A549 (cell line): ENCODE data around the gene C3orf18. TPM values are rescaled to one million over a fixed set of nuclear protein-coding genes. Genes with fewer than 3 reads are reported as not detected.

Experiments used
- ATAC-seq, 2 experiments: fragments of 200-7000 bp in 1 of 2; fragments of >200 bp in 1 of 2; cut with Nextera tagmentation in 1 of 2; cut with Tn5 transposase in 1 of 2; 3 replicates each; pipeline versions ENCODE4 v1.8.0 to v1.9.1; 2018 to 2020; ENCODE audit warnings: mild to moderate bottlenecking in 1 of 2, moderate library complexity in 1 of 2
- CTCF ChIA-PET: fragments of 300-600 bp; sonication (Branson Sonifier 250); formaldehyde crosslinking; extraction: SDS; loops from one replicate; lab custom pipeline; 2021; ENCODE audit warnings: antibody characterized with exemption, inconsistent platforms; lab: Yijun Ruan, JAX
- POLR2A ChIA-PET: fragments of 350-600 bp; formaldehyde crosslinking; extraction: SDS; loops from one replicate; lab custom pipeline; 2021; ENCODE audit warnings: antibody characterized with exemption, inconsistent platforms; lab: Yijun Ruan, JAX
- DNase-seq, 2 experiments: peaks; one replicate each; pipeline versions ENCODE4 v3.0.0 to v3.0.0-alpha.2; 2011 to 2016; ENCODE audit warnings: low read depth in 1 of 2, low spot score in 1 of 2
- FAIRE-seq: peaks from 2 replicates; lab custom pipeline; 2011; peaks lifted over from hg19 to GRCh38; lab: Jason Lieb, UNC
- H3K27ac ChIP-seq, 2 experiments: fragments of >200 bp; sonication (Bioruptor Twin); formaldehyde crosslinking; 3 replicates each; pipeline ENCODE4 v1.5.1; 2016 to 2017
- H3K4me1 ChIP-seq: fragments of >200 bp; sonication (Bioruptor Twin); formaldehyde crosslinking; 3 replicates; pipeline ENCODE4 v1.6.1; 2016
- H3K4me2 ChIP-seq: fragments of >200 bp; sonication (Bioruptor Twin); formaldehyde crosslinking; 3 replicates; pipeline ENCODE4 v1.6.1; 2016
- H3K4me3 ChIP-seq: fragments of >200 bp; sonication (Bioruptor Twin); formaldehyde crosslinking; 3 replicates; pipeline ENCODE4 v1.5.1; 2016
- H3K9me3 ChIP-seq: fragments of >200 bp; sonication (Bioruptor Twin); formaldehyde crosslinking; 3 replicates; pipeline ENCODE4 v1.6.1; 2016
- ATOH8 ChIP-seq: fragments of 250-450 bp; sonication (Bioruptor Pico); IDR thresholded peaks from 2 replicates; pipeline ENCODE4 v1.5.0; 2020; ENCODE audit warnings: low read depth, mild to moderate bottlenecking, moderate library complexity
- BCL3 ChIP-seq: fragments of >200 bp; sonication (Bioruptor Twin); formaldehyde crosslinking; IDR thresholded peaks from 3 replicates; pipeline ENCODE4 v1.6.1; 2016
- BHLHE40 ChIP-seq: IDR thresholded peaks from 2 replicates; pipeline ENCODE4 v1.6.1; 2012; ENCODE audit warnings: low read depth, low read length, inconsistent platforms
- CEBPB ChIP-seq, 2 experiments: fragments of >200 bp in 1 of 2; sonication (Bioruptor Twin) in 1 of 2; formaldehyde crosslinking in 1 of 2; IDR thresholded peaks; 2 replicates each; pipeline ENCODE4 v1.6.1; 2012 to 2016
- CHD4 ChIP-seq: fragments of 200-600 bp; sonication (generic); IDR thresholded peaks from 2 replicates; pipeline ENCODE4 v1.6.1; 2016; ENCODE audit warnings: antibody characterized with exemption, mild to moderate bottlenecking, borderline replicate concordance
- EHF ChIP-seq: fragments of 250-450 bp; sonication (Bioruptor Pico); IDR thresholded peaks from 2 replicates; pipeline ENCODE4 v1.5.0; 2020; ENCODE audit warnings: mild to moderate bottlenecking
- EHMT2 ChIP-seq: fragments of 200-600 bp; sonication (generic); IDR thresholded peaks from 2 replicates; pipeline ENCODE4 v1.6.1; 2016; ENCODE audit warnings: antibody characterized with exemption, low read depth, mild to moderate bottlenecking, moderate library complexity
- EP300 ChIP-seq, 2 experiments: fragments of >200 bp; sonication (Bioruptor Twin); formaldehyde crosslinking; IDR thresholded peaks; 2 replicates in 1 of 2; 3 replicates in 1 of 2; pipeline ENCODE4 v1.6.1; 2016 to 2017
- ESRRA ChIP-seq: fragments of 150-350 bp; IDR thresholded peaks from 2 replicates; pipeline ENCODE4 v1.6.1; 2014; ENCODE audit warnings: mild to moderate bottlenecking, low read length, borderline replicate concordance
- FOSB ChIP-seq: fragments of 250-450 bp; sonication (Bioruptor Pico); IDR thresholded peaks from 2 replicates; pipeline ENCODE4 v1.5.0; 2020; ENCODE audit warnings: mild to moderate bottlenecking, moderate library complexity
- FOXS1 ChIP-seq: fragments of 250-450 bp; sonication (Bioruptor Pico); IDR thresholded peaks from 2 replicates; pipeline ENCODE4 v1.5.0; 2020; ENCODE audit warnings: mild to moderate bottlenecking, moderate library complexity
- HOXB13 ChIP-seq: fragments of 250-450 bp; sonication (Bioruptor Pico); IDR thresholded peaks from 2 replicates; pipeline ENCODE4 v1.5.0; 2020; ENCODE audit warnings: low read depth, mild to moderate bottlenecking, moderate library complexity
- JUNB ChIP-seq: fragments of >200 bp; sonication (Bioruptor Twin); formaldehyde crosslinking; IDR thresholded peaks from 2 replicates; pipeline ENCODE4 v1.6.1; 2016
- KDM1A ChIP-seq: fragments of 200-600 bp; sonication (generic); IDR thresholded peaks from 2 replicates; pipeline ENCODE4 v1.6.1; 2016; ENCODE audit warnings: low read depth, mild to moderate bottlenecking
- MAFK ChIP-seq: fragments of 450-650 bp; IDR thresholded peaks from 2 replicates; pipeline ENCODE4 v1.6.1; 2014; ENCODE audit not compliant: partially characterized antibody
- NPAS2 ChIP-seq: fragments of 250-450 bp; sonication (Bioruptor Pico); IDR thresholded peaks from 2 replicates; pipeline ENCODE4 v1.8.0; 2022; ENCODE audit warnings: mild to moderate bottlenecking, moderate library complexity, borderline replicate concordance
- PHF8 ChIP-seq: fragments of 200-600 bp; sonication (generic); IDR thresholded peaks from 2 replicates; pipeline ENCODE4 v1.6.1; 2016; ENCODE audit warnings: low read depth, mild to moderate bottlenecking, antibody characterized with exemption, moderate library complexity, borderline replicate concordance
- POLR2AphosphoS2 ChIP-seq: conservative IDR thresholded peaks from 2 replicates; pipeline ENCODE4 v1.6.1; 2012; ENCODE audit warnings: low read length, improper control_type of control experiment, inconsistent platforms
- RAD21 ChIP-seq, 2 experiments: fragments of >200 bp in 1 of 2; sonication (Bioruptor Twin) in 1 of 2; formaldehyde crosslinking in 1 of 2; IDR thresholded peaks in 1 of 2; conservative IDR thresholded peaks in 1 of 2; 2 replicates in 1 of 2; 3 replicates in 1 of 2; pipeline ENCODE4 v1.6.1; 2012 to 2018; ENCODE audit warnings: inconsistent platforms in 1 of 2
- REST ChIP-seq: fragments of 200-600 bp; sonication (generic); IDR thresholded peaks from 2 replicates; pipeline ENCODE4 v1.6.1; 2016; ENCODE audit warnings: antibody characterized with exemption, mild to moderate bottlenecking, moderate library complexity
- ZFP36 ChIP-seq: fragments of 450-650 bp; IDR thresholded peaks from 2 replicates; pipeline ENCODE4 v1.6.1; 2014; ENCODE audit warnings: borderline replicate concordance; ENCODE audit not compliant: partially characterized antibody
- ZNF302 ChIP-seq: fragments of 250-450 bp; sonication (Bioruptor Pico); IDR thresholded peaks from 2 replicates; pipeline ENCODE4 v1.9.0; 2021; ENCODE audit warnings: inconsistent platforms, mild to moderate bottlenecking, moderate library complexity
- WGBS: methylation state at CpG from one replicate; pipeline ENCODE4 v1.1.6; 2017; ENCODE audit errors: missing lambda C conversion rate; 5-methylcytosine and 5-hydroxymethylcytosine counted together
- polyA plus RNA-seq, 4 experiments: library from polyadenylated mRNA; depleted of rRNA in 3 of 4; stranded (reverse); fragments of >200 nt; fragmentation: RNase III in 1 of 4; extraction: RNeasy Plus Mini Kit Qiagen cat#74134 plus additional on column Dnase treatment in 1 of 4; gene quantifications; 2 replicates in 3 of 4; 3 replicates in 1 of 4; pipeline ENCODE4 v1.2.3, GENCODE V29; 2011 to 2017
- TF ChIP-seq, protein P1 (sequence below): IDR thresholded peaks from 2 replicates; pipeline ENCODE4 v1.6.1; 2012; ENCODE audit warnings: low read depth, borderline replicate concordance
- TF ChIP-seq, protein P2 (sequence below): fragments of >200 bp; sonication (Bioruptor Twin); formaldehyde crosslinking; IDR thresholded peaks from 2 replicates; pipeline ENCODE4 v1.6.1; 2016

Gene C3orf18
- polyA plus RNA-seq, 2 of the 4 experiments (the other 2 are of a cell fraction): 3.4 to 5.4 TPM

DNA sequence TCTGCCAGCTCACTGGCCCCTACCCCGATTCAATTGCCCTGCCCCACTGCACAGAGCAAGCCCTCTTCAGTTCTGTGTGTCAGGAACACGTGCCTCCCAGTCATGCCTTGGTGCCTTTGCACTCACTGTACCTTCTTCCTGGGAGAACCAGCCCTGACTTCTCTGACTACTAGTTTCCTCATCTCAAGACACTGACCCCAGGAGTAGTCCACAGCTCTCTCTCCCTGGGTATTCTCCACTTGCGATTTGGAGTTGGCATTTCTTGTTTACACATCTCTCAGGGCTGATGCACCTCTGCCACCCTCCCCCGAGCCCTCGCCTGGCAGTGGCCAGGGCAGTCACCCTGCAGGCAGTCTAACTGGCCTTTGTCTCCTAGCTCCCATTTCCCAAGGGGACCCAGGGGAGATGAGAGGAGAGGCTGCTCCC, 38.4 kb upstream of the C3orf18 start:
- no peak overlapping the region for H3K4me3 ChIP-seq
- FAIRE-seq: no peak
- no peaks in the 10 kb centered on the region for H3K9me3 ChIP-seq
- ChIA-PET POLR2A (interaction anchor here (1.7 kb wide), 1 partner anchor 37 kb away, joined by 5 read pairs; the partner anchor contains the start of gene HEMK1), CTCF (interaction anchor here (9.1 to 18.5 kb wide), 2 partner anchors 8 to 33 kb away, joined by 107 to 375 read pairs; partner anchors contain the start of genes C3orf18, CISH and HEMK1)
- DNase-seq: no peak
- no peak for TF ChIP-seq KDM1A
- TF ChIP-seq CEBPB (IDR thresholded peaks at IDR 0.05): no peak
- no peak for TF ChIP-seq BHLHE40
- TF ChIP-seq ESRRA: no peak
- no peak for TF ChIP-seq CHD4
- TF ChIP-seq HOXB13 (CRISPR knock-in tag): no peak
- no peak for TF ChIP-seq EP300 (IDR thresholded peaks at IDR 0.05)
- no peak for TF ChIP-seq EHMT2
- TF ChIP-seq ZFP36: no peak
- no peak for ATAC-seq
- 34% methylated on average over 5 of the region's 5 CpGs for WGBS
- H3K27ac ChIP-seq: peak overlapping the region; percentile 30 to 68; a peak in 4 of 6 replicates
- H3K4me1 ChIP-seq: peaks cover 35% of the 10 kb centered on the region
- peak overlapping the region; percentile 52 for H3K4me2 ChIP-seq

GRCh38 chr3:50604628-50605588, 37.4 kb upstream of the C3orf18 start:
- ChIA-PET POLR2A (interaction anchor here (1.7 kb wide), 1 partner anchor 36 kb away, joined by 5 read pairs; the partner anchor contains the start of gene HEMK1), CTCF (interaction anchor here (9.1 to 18.5 kb wide), 2 partner anchors 9 to 32 kb away, joined by 107 to 375 read pairs; partner anchors contain the start of genes C3orf18, CISH and HEMK1)
- no peak for FAIRE-seq
- Histone ChIP-seq H3K27ac (peak overlapping the region; percentile 30 to 68; a peak in 4 of 6 replicates), H3K4me3 (no peak overlapping the region), H3K4me2 (peak overlapping the region; percentile 52; the same call in 1 of the 3 replicates), H3K4me1 (peaks cover 43% of the 10 kb centered on the region), H3K9me3 (no peaks in the 10 kb centered on the region)
- 79% methylated on average over 12 of the region's 14 CpGs for WGBS
- TF ChIP-seq NPAS2 (no peak), RAD21 (conservative IDR thresholded peaks at IDR 0.05 in 1 of 2, IDR thresholded peaks at IDR 0.05 in 1 of 2) (no peak), REST (no peak), ATOH8 (no peak), FOSB (CRISPR knock-in tag) (no peak), EHF (CRISPR knock-in tag) (no peak), HOXB13 (CRISPR knock-in tag) (no peak), POLR2AphosphoS2 (no peak), BCL3 (no peak), CEBPB (IDR thresholded peaks at IDR 0.05) (no peak), BHLHE40 (no peak), ESRRA (no peak), FOXS1 (no peak), ZNF302 (CRISPR knock-in tag) (no peak), MAFK (no peak), PHF8 (no peak), JUNB (no peak), EP300 (IDR thresholded peaks at IDR 0.05) (no peak)
- TF ChIP-seq, protein P1, sequence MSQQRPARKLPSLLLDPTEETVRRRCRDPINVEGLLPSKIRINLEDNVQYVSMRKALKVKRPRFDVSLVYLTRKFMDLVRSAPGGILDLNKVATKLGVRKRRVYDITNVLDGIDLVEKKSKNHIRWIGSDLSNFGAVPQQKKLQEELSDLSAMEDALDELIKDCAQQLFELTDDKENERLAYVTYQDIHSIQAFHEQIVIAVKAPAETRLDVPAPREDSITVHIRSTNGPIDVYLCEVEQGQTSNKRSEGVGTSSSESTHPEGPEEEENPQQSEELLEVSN: no peak
- TF ChIP-seq, protein P2, sequence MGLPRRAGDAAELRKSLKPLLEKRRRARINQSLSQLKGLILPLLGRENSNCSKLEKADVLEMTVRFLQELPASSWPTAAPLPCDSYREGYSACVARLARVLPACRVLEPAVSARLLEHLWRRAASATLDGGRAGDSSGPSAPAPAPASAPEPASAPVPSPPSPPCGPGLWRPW: no peak
- ATAC-seq: no peak
- DNase-seq: no peak
